Ovary (tissue), 9 donors: Measurements from ENCODE around the gene USP2. TPM values are rescaled to one million over a fixed set of nuclear protein-coding genes. Genes with fewer than 3 reads are reported as not detected.

Source experiments
- DNase-seq, 5 donors: peaks; one replicate each; pipeline ENCODE4 v3.0.0-alpha.2; 2019 to 2020
- H3K27ac ChIP-seq, 2 donors: fragments of 200-600 bp; one replicate each; pipeline versions ENCODE4 v1.5.1 to v1.8.0; 2019 to 2022
- H3K27me3 ChIP-seq: fragments of 200-600 bp; one replicate; pipeline ENCODE4 v1.8.0; 2022
- H3K36me3 ChIP-seq: fragments of 200-600 bp; sonication (generic); one replicate; pipeline ENCODE4 v1.5.1; 2019
- H3K4me1 ChIP-seq: one replicate; pipeline ENCODE4 v1.8.1; 2013; ENCODE audit warnings: mild to moderate bottlenecking, moderate library complexity; ENCODE audit not compliant: insufficient read depth
- H3K4me3 ChIP-seq: fragments of 200-600 bp; sonication (generic); one replicate; pipeline ENCODE4 v1.5.1; 2017
- H3K9me3 ChIP-seq, 2 donors: fragments of 200-600 bp in 1 of 2; sonication (generic) in 1 of 2; one replicate each; pipeline versions ENCODE4 v1.5.1 to v1.8.1; 2013 to 2019; ENCODE audit warnings: mild to moderate bottlenecking in 1 of 2, moderate library complexity in 1 of 2
- CTCF ChIP-seq, 3 donors: fragments of 450-650 bp in 2 of 3; fragments of 200-600 bp in 1 of 3; IDR thresholded peaks; one replicate each; pipeline versions ENCODE4 v1.5.1 to v1.8.0; 2016 to 2022; ENCODE audit warnings: antibody characterized with exemption in 3 of 3, mild to moderate bottlenecking in 1 of 3
- EP300 ChIP-seq: sonication (generic); formaldehyde crosslinking; IDR thresholded peaks from one replicate; pipeline ENCODE4 v1.6.1; 2017; ENCODE audit warnings: antibody characterized with exemption
- POLR2A ChIP-seq: fragments of 450-650 bp; IDR thresholded peaks from one replicate; pipeline ENCODE4 v1.6.1; 2017; ENCODE audit warnings: antibody characterized with exemption, mild to moderate bottlenecking, moderate library complexity
- WGBS, 3 donors: extraction: QIAGEN DNeasy Blood & Tissue Kit in 1 of 3; methylation state at CpG; one replicate each; pipeline versions ENCODE4 v1.1.5 to v1.1.7; 2013 to 2017; 5-methylcytosine and 5-hydroxymethylcytosine counted together
- intact Hi-C, 4 donors: fragments of 100-400 bp; cut with DNase I; formaldehyde crosslinking; loops; one replicate each; pipeline versions ENCODE4 v1.11.0 to v1.15.1; 2022 to 2023
- polyA plus RNA-seq, 2 donors: library from polyadenylated mRNA; stranded (reverse); fragments of 200-250 nt in 1 of 2; fragments of 350-450 nt in 1 of 2; fragmentation: Illumina TruSeq in 1 of 2; extraction: RNeasy Lipid Tissue Mini Kit (QIAGEN cat#74804) in 1 of 2; gene quantifications; one replicate each; pipeline ENCODE4 v1.2.3, GENCODE V29; 2013 to 2014
- total RNA-seq, 7 donors: library from RNA; depleted of rRNA in 2 of 7; stranded (reverse); fragments of >200 nt in 2 of 7; fragmentation: NEBNext Ultra II Directional in 3 of 7; extraction: Animal tissue kit (Norgen Biotek cat#: 25700) in 3 of 7; gene quantifications; one replicate each; pipeline versions ENCODE4 v1.1.0 to v1.2.4, GENCODE V29; 2016 to 2023
- donor health status: DM: no; HTN: no; CAD: no; lungs with moderate emphysema.
- donor health status: DM: no; HTN: no; CAD: no.
- donor health status: Bipolar disorder and iron deficiency.
- donor health status: DM: yes; HTN: yes; CAD: no.
- donor health status: DM: no; HTN: no; CAD: no.
- donor health status: DM: yes; HTN: yes; CAD: no.

Gene USP2
- total and polyA plus RNA-seq, 9 donors = 1.0 to 16.9 (median 4.0) TPM

DNA sequence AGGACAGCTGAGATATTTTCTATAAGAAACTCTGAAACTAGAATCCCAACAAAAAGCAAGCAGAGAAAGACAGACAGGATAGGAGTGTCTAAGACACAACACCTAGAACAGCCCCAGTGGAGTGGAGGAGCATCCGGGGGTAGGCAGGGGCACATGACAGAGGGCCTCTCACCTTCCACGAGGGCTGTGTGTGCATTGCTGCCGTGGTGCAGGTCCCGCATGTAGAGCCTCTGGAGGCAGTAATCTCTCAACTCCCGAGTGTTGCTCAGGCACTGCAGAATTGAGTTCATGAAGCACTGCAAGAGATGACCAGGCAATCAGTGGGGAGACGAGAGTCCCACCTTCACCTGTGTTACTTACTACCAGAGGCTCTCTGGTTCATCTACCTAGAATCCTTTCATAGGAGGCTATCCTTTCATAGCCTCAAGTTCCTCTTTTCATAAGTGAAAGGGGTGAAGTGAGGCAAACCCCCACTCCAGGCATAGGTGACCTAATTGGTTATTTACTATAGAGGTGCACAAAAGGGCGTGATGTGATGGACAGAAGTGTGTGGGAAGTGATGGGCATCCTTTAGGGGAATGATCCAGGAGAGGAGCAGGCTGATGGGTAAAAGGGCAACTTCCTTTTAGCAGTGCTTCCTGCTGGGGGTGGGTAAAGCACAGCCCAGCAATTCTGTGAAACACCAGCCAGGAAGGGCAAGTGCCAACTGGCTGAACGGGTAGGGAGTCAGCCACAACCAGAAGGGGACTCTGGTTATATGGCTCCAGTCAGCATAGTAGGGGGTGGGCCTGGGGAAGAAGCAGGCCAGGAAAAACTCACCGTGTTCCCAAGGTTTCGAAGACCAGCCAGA lies 21.9 kb downstream of the USP2 start:
- peak in 2 of 5 donors; percentile 12 to 15 for DNase-seq
- Histone ChIP-seq H3K9me3 (no peaks in the 10 kb centered on the region), H3K27ac (no peak overlapping the region), H3K4me1 (peaks cover 6% of the 10 kb centered on the region), H3K36me3 (no peaks in the 10 kb centered on the region), H3K27me3 (no peaks in the 10 kb centered on the region), H3K4me3 (no peak overlapping the region)
- 83 to 91% (median 90%) methylated on average over 10 of the region's 10 CpGs for WGBS, 3 donors
- TF ChIP-seq POLR2A (no peak), EP300 (no peak), CTCF (IDR thresholded peaks at IDR 0.05) (no peak)
- intact Hi-C loops = loop anchor here in 3 of 4 donors (5.0 to 10.0 kb wide), 2 partner anchors 115 to 118 kb away; no protein-coding TSS in a partner anchor

GRCh38 chr11:119357074-119357473 lies 24.4 kb downstream of the USP2 start:
- intact Hi-C loops = loop anchor here (2.0 to 10.0 kb wide), 4 partner anchors 18 to 120 kb away; no protein-coding TSS in a partner anchor
- 36 to 47% (median 39%) methylated on average over 10 to 13 of the region's 13 CpGs for WGBS, 3 donors
- TF ChIP-seq CTCF (IDR thresholded peaks at IDR 0.05) = no peak
- Histone ChIP-seq H3K4me3 (peak overlapping the region; percentile 37), H3K36me3 (no peaks in the 10 kb centered on the region), H3K4me1 (peaks cover 5% of the 10 kb centered on the region), H3K27me3 (no peaks in the 10 kb centered on the region), H3K9me3 (no peaks in the 10 kb centered on the region), H3K27ac (peak overlapping the region; percentile 76 to 80)
- peak in 1 of 5 donors; percentile 26 for DNase-seq

DNA sequence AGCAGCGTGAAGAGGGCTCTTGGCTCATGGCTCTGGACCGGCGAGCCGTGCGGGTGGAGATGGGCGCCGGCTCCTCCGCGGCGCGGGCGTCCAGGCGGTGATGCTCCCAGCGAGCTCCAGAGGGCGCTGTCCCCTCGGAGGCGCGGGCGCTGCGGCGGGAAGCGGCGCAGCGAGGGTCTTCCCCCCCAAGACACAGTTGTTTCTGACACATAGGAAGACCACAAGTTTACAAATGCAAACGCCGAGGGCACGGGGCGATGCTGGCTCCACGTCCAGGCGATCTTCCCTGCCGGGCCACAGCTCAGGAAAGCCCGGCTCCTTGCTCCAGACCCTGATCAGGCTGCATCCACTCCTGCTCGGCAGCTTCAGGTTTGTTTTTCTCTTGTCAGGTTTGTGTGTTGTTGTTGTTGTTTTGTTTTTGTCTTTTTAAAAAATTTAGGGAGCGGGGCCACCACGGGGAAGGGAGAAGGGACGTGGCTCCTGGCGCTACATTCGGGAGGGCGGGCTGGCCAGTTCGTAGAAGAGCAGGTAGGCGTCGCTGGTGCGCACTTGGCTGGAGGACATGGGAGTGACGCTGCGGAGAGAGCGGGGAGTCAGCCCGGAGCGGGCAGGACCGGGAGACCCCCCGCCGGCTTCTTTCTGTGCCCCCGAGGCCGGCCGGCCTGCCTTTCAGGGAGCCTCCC lies 25.0 kb downstream of the USP2 start:
- Histone ChIP-seq H3K36me3 (no peaks in the 10 kb centered on the region), H3K4me1 (peaks cover 3% of the 10 kb centered on the region), H3K9me3 (no peaks in the 10 kb centered on the region), H3K27ac (peak overlapping the region; percentile 76 to 80), H3K27me3 (no peaks in the 10 kb centered on the region), H3K4me3 (peak overlapping the region; percentile 37)
- TF ChIP-seq EP300 (peak; percentile 38), POLR2A (no peak), CTCF (IDR thresholded peaks at IDR 0.05) (peak; percentile 85 to 97 (median 90))
- intact Hi-C loops = loop anchor here (2.0 to 10.0 kb wide), 4 partner anchors 18 to 121 kb away; no protein-coding TSS in a partner anchor
- 0 to 4% (median 1%) methylated on average over 52 to 54 of the region's 54 CpGs for WGBS, 3 donors
- DNase-seq = peak; percentile 84 to 92 (median 90)

- Histone ChIP-seq H3K36me3 (no peaks in the 10 kb centered on the region), H3K9me3 (no peaks in the 10 kb centered on the region), H3K4me1 (peaks cover 4% of the 10 kb centered on the region), H3K27me3 (no peaks in the 10 kb centered on the region), H3K4me3 (no peak overlapping the region), H3K27ac (no peak overlapping the region)
- intact Hi-C loops = loop anchor here in 3 of 4 donors (5.0 to 10.0 kb wide), 2 partner anchors 120 to 122 kb away; no protein-coding TSS in a partner anchor
- peak in 2 of 5 donors; percentile 16 to 24 for DNase-seq
- TF ChIP-seq POLR2A (no peak), EP300 (no peak), CTCF (IDR thresholded peaks at IDR 0.05) (no peak)
- 75 to 84% (median 81%) methylated on average over 9 of the region's 9 CpGs for WGBS, 3 donors
Observed at GRCh38 chr11:119355091-119355843, 26.2 kb downstream of the USP2 start.
